Activated CD8-positive, alpha-beta memory T cell treated with anti-CD3 and anti-CD28 coated beads, Interleukin-2, amount 50 U/mL, for 24 hours (primary cell): ENCODE data around the gene SGSH.
"Not testable (repeated sequence)": the region's sequence is repeated elsewhere in the genome, so short reads cannot be mapped to it uniquely, and the experiment has no call there.

ENCODE experiments used
- DNase-seq: peaks from one replicate; pipeline ENCODE4 v3.0.0-alpha.2; 2020; ENCODE audit errors: extremely low read depth

Gene SGSH

GRCh38 chr17:80220054-80220735 lies at the start of gene SGSH, which contains the start of gene SLC26A11:
Gene SGSH (minus strand): TSS chr17:80220333. CDS start chr17:80220313, 20 bp downstream.
Gene SLC26A11 (plus strand): TSS chr17:80220427. CDS start chr17:80221561, 1,134 bp downstream.
- DNase-seq, result peak; percentile 18

- no peak for DNase-seq
These were observed 49.3 kb upstream of the SGSH start for GRCh38 chr17:80269405-80269807.

GRCh38 chr17:80268427-80268826 lies 48.3 kb upstream of the SGSH start:
- no peak for DNase-seq

GRCh38 chr17:80267391-80267790 lies 47.3 kb upstream of the SGSH start:
- no peak for DNase-seq

- DNase-seq, result peak; percentile 62
These were observed 45.3 kb upstream of the SGSH start for GRCh38 chr17:80265205-80266068.

- no peak for DNase-seq
These were observed 44.3 kb upstream of the SGSH start for GRCh38 chr17:80264205-80265075.

GRCh38 chr17:80263253-80264204 lies 43.4 kb upstream of the SGSH start:
- peak; percentile 87 for DNase-seq

GRCh38 chr17:80262775-80263244 lies 42.7 kb upstream of the SGSH start:
- no peak for DNase-seq

- no peak for DNase-seq
These were observed 42.2 kb upstream of the SGSH start for GRCh38 chr17:80262291-80262690.

GRCh38 chr17:80261895-80262279 lies 41.8 kb upstream of the SGSH start:
- no peak for DNase-seq

- DNase-seq, result no peak
These were observed 41.2 kb upstream of the SGSH start for GRCh38 chr17:80261159-80261894.

GRCh38 chr17:80260791-80261158 lies 40.6 kb upstream of the SGSH start, which contains the start of gene RNF213:
Gene RNF213 (plus strand): TSS chr17:80260852. CDS start chr17:80263682, 2,830 bp downstream.
- no peak for DNase-seq

- DNase-seq, result no peak
These were observed 40.0 kb upstream of the SGSH start for GRCh38 chr17:80260069-80260535.

GRCh38 chr17:80259457-80260068 lies 39.4 kb upstream of the SGSH start:
- no peak for DNase-seq

- DNase-seq, result not testable (repeated sequence)
These were observed 38.2 kb upstream of the SGSH start for GRCh38 chr17:80258296-80258695.

- no peak for DNase-seq
These were observed 37.6 kb upstream of the SGSH start for GRCh38 chr17:80257716-80258213.

- DNase-seq, result no peak
These were observed 35.9 kb upstream of the SGSH start for GRCh38 chr17:80256034-80256350.

- no peak for DNase-seq
These were observed 34.5 kb upstream of the SGSH start for GRCh38 chr17:80254396-80255251.
